HepG2 (cell line): ENCODE data around the gene LSM12. TPM values are rescaled to one million over a fixed set of nuclear protein-coding genes. Genes with fewer than 3 reads are reported as not detected.

Source experiments
- FOXP1 ChIP-seq, 2 experiments: fragments of 450-650 bp in 1 of 2; IDR thresholded peaks; 2 replicates each; pipeline ENCODE4 v1.6.1; 2017 to 2018; ENCODE audit warnings: antibody characterized with exemption in 1 of 2
- MYNN ChIP-seq: sonication (generic); formaldehyde crosslinking; IDR thresholded peaks from 2 replicates; pipeline ENCODE4 v1.4.0; 2020; ENCODE audit warnings: mild to moderate bottlenecking, low read depth, missing genetic modification reagents
- NPAS2 ChIP-seq: sonication (generic); formaldehyde crosslinking; IDR thresholded peaks from 2 replicates; pipeline ENCODE4 v1.8.0; 2022; ENCODE audit warnings: mild to moderate bottlenecking, missing genetic modification reagents, borderline replicate concordance
- TMF1 ChIP-seq: sonication (generic); formaldehyde crosslinking; IDR thresholded peaks from 2 replicates; pipeline ENCODE4 v1.8.1; 2022; ENCODE audit warnings: low read depth, missing genetic modification reagents
- ZNF354B ChIP-seq: sonication (generic); formaldehyde crosslinking; IDR thresholded peaks from 2 replicates; pipeline ENCODE4 v1.8.0; 2022; ENCODE audit warnings: mild to moderate bottlenecking, missing genetic modification reagents
- ZNF468 ChIP-seq: sonication (generic); formaldehyde crosslinking; IDR thresholded peaks from 2 replicates; pipeline ENCODE4 v1.8.0; 2022; ENCODE audit warnings: mild to moderate bottlenecking, moderate library complexity, missing genetic modification reagents
- ZNF501 ChIP-seq: sonication (generic); formaldehyde crosslinking; IDR thresholded peaks from 2 replicates; pipeline ENCODE4 v1.5.1; 2020; ENCODE audit warnings: mild to moderate bottlenecking, moderate library complexity, missing genetic modification reagents
- ZNF564 ChIP-seq: sonication (generic); formaldehyde crosslinking; IDR thresholded peaks from 2 replicates; pipeline ENCODE4 v1.8.1; 2023; ENCODE audit warnings: mild to moderate bottlenecking, missing genetic modification reagents
- polyA plus RNA-seq, 8 experiments: library from polyadenylated mRNA; depleted of rRNA in 3 of 8; stranded (reverse) in 7 of 8; unstranded in 1 of 8; fragments of >200 nt; fragmentation: Illumina TruSeq in 4 of 8; extraction: Trizol in 4 of 8; gene quantifications; 2 replicates each; pipeline versions ENCODE4 v1.2.1 to v1.2.3, GENCODE V29; 2011 to 2016; ENCODE audit warnings: low read depth in 4 of 8, missing spikeins in 1 of 8, mixed read lengths in 1 of 8; ENCODE audit not compliant: insufficient read depth in 1 of 8
- total RNA-seq, 5 experiments: library from RNA; depleted of rRNA; stranded (reverse); fragments of >200 nt; fragmentation: Illumina TruSeq; extraction: Trizol; gene quantifications; 2 replicates each; pipeline ENCODE4 v1.2.3, GENCODE V29; 2016; ENCODE audit warnings: low read depth in 1 of 5
- TF ChIP-seq, protein P1 (sequence below), 2 experiments: fragments of 450-650 bp in 1 of 2; sonication (generic) in 1 of 2; formaldehyde crosslinking in 1 of 2; IDR thresholded peaks; 2 replicates each; pipeline versions ENCODE4 v1.6.1 to v1.8.0; 2016 to 2022; ENCODE audit warnings: antibody characterized with exemption in 1 of 2, mild to moderate bottlenecking in 1 of 2, missing genetic modification reagents in 1 of 2
- TF ChIP-seq, protein P2 (sequence below): sonication (generic); formaldehyde crosslinking; IDR thresholded peaks from 2 replicates; pipeline ENCODE4 v1.4.0; 2020; ENCODE audit warnings: mild to moderate bottlenecking, missing genetic modification reagents
- TF ChIP-seq, protein P3 (sequence below): sonication (generic); formaldehyde crosslinking; conservative IDR thresholded peaks from 2 replicates; pipeline ENCODE4 v1.4.0; 2020; ENCODE audit warnings: missing genetic modification reagents
- TF ChIP-seq, protein P4 (sequence below): sonication (generic); formaldehyde crosslinking; IDR thresholded peaks from 2 replicates; pipeline ENCODE4 v1.4.0; 2020; ENCODE audit warnings: missing genetic modification reagents

The LSM12 gene
- total and polyA plus RNA-seq, 2 of the 13 experiments (the other 11 are each of a cell fraction or from before 2014, with no cell fraction given): 52.8 to 55.7 TPM

DNA sequence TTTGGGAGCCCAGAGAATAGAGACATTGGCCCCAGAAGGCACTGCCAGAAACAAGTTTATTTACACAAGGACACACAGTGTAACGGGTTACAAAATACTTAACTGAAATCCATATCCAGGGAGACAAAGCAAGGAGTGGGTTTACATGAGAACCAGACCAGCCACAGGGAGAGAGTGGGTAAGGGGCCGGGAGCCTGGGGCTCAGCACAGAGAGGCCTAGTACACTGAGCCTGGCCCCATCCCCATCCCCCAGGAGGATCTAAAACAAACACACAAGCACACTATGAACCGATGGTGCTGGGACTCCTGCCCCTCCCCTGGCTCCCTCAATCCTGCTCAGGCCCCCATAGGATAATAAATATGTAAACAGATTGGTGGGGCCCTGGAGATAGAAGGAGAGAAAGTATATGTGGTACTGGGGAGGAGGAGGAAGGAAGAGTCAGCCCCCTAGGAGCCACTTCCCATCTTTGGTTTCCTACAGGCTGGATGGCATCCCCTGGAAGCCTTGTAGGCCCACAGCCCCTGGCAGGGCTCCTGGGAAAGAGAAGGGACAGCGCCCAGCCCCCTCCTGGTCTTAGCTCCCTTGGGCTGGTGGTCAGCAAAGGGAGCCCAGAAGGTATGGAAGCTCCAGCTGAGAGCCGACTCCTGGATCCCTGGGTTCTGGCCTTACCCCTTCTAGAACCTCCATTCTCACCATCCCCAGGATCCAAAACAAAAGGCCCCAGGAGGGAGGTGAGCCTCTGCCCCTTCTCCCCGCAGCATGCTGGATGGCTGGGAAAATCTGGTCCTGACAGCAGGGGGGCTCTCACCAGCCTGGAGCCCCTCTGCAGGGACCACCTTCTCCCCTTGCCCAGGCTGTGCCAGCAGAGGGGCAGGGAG lies 10.5 kb upstream of the LSM12 start (continued):
- TF ChIP-seq, protein P1, sequence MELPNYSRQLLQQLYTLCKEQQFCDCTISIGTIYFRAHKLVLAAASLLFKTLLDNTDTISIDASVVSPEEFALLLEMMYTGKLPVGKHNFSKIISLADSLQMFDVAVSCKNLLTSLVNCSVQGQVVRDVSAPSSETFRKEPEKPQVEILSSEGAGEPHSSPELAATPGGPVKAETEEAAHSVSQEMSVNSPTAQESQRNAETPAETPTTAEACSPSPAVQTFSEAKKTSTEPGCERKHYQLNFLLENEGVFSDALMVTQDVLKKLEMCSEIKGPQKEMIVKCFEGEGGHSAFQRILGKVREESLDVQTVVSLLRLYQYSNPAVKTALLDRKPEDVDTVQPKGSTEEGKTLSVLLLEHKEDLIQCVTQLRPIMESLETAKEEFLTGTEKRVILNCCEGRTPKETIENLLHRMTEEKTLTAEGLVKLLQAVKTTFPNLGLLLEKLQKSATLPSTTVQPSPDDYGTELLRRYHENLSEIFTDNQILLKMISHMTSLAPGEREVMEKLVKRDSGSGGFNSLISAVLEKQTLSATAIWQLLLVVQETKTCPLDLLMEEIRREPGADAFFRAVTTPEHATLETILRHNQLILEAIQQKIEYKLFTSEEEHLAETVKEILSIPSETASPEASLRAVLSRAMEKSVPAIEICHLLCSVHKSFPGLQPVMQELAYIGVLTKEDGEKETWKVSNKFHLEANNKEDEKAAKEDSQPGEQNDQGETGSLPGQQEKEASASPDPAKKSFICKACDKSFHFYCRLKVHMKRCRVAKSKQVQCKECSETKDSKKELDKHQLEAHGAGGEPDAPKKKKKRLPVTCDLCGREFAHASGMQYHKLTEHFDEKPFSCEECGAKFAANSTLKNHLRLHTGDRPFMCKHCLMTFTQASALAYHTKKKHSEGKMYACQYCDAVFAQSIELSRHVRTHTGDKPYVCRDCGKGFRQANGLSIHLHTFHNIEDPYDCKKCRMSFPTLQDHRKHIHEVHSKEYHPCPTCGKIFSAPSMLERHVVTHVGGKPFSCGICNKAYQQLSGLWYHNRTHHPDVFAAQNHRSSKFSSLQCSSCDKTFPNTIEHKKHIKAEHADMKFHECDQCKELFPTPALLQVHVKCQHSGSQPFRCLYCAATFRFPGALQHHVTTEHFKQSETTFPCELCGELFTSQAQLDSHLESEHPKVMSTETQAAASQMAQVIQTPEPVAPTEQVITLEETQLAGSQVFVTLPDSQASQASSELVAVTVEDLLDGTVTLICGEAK (IDR thresholded peaks at IDR 0.05): no peak
- TF ChIP-seq, protein P1 (CRISPR knock-in tag; IDR thresholded peaks at IDR 0.05): no peak
- TF ChIP-seq FOXP1 (IDR thresholded peaks at IDR 0.05) (no peak), FOXP1 (CRISPR knock-in tag; IDR thresholded peaks at IDR 0.05) (peak; percentile 71; the same call in 1 of the 2 replicates), ZNF564 (CRISPR knock-in tag) (no peak), NPAS2 (CRISPR knock-in tag) (no peak), TMF1 (CRISPR knock-in tag) (no peak), MYNN (CRISPR knock-in tag) (no peak), ZNF501 (CRISPR knock-in tag) (no peak), ZNF354B (no peak), ZNF468 (CRISPR knock-in tag) (no peak)
- TF ChIP-seq, protein P2, sequence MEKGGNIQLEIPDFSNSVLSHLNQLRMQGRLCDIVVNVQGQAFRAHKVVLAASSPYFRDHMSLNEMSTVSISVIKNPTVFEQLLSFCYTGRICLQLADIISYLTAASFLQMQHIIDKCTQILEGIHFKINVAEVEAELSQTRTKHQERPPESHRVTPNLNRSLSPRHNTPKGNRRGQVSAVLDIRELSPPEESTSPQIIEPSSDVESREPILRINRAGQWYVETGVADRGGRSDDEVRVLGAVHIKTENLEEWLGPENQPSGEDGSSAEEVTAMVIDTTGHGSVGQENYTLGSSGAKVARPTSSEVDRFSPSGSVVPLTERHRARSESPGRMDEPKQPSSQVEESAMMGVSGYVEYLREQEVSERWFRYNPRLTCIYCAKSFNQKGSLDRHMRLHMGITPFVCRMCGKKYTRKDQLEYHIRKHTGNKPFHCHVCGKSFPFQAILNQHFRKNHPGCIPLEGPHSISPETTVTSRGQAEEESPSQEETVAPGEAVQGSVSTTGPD (CRISPR knock-in tag): no peak
- TF ChIP-seq, protein P3, sequence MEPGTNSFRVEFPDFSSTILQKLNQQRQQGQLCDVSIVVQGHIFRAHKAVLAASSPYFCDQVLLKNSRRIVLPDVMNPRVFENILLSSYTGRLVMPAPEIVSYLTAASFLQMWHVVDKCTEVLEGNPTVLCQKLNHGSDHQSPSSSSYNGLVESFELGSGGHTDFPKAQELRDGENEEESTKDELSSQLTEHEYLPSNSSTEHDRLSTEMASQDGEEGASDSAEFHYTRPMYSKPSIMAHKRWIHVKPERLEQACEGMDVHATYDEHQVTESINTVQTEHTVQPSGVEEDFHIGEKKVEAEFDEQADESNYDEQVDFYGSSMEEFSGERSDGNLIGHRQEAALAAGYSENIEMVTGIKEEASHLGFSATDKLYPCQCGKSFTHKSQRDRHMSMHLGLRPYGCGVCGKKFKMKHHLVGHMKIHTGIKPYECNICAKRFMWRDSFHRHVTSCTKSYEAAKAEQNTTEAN (CRISPR knock-in tag): no peak
- TF ChIP-seq, protein P4, sequence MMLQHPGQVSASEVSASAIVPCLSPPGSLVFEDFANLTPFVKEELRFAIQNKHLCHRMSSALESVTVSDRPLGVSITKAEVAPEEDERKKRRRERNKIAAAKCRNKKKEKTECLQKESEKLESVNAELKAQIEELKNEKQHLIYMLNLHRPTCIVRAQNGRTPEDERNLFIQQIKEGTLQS (CRISPR knock-in tag): no peak
